MCF 10A (cell line): Measurements from ENCODE around the gene NXPH1. TPM values are rescaled to one million over a fixed set of nuclear protein-coding genes. Genes with fewer than 3 reads are reported as not detected.

Source experiments
- Bru-seq: library from RNA; stranded (reverse); fragments of 400-500 nt; gene quantifications from one replicate; lab custom pipeline; 2021; lab: Mats Ljungman, UMichigan
- BruChase-seq, 2 experiments: library from RNA; stranded (reverse); fragments of 400-500 nt; gene quantifications; one replicate each; lab custom pipeline; 2021; lab: Mats Ljungman, UMichigan
- BruUV-seq: library from RNA; stranded (reverse); fragments of 400-500 nt; replicated peaks from 2 replicates; lab custom pipeline; 2021; lab: Mats Ljungman, UMichigan
- CTCF ChIA-PET: fragments of 300-600 bp; sonication (Branson Sonifier 250); formaldehyde crosslinking; extraction: SDS; loops from one replicate; lab custom pipeline; 2021; ENCODE audit warnings: antibody characterized with exemption, inconsistent platforms; lab: Yijun Ruan, JAX
- POLR2A ChIA-PET: fragments of 300-600, 350-650 bp; sonication (Branson Sonifier 250); formaldehyde crosslinking; extraction: SDS; loops from one replicate; lab custom pipeline; 2020; ENCODE audit warnings: antibody characterized with exemption, inconsistent platforms; lab: Yijun Ruan, JAX
- DNase-seq: peaks from one replicate; pipeline ENCODE4 v3.0.0-alpha.2; 2018; ENCODE audit not compliant: unreplicated experiment
- H3K27ac Mint-ChIP-seq: one replicate; pipeline ENCODE4 v1.8.0; 2022; ENCODE audit warnings: mild to moderate bottlenecking, low read depth, mixed read lengths; ENCODE audit not compliant: unreplicated experiment
- H3K27me3 Mint-ChIP-seq: one replicate; pipeline ENCODE4 v1.8.0; 2022; ENCODE audit warnings: mixed read lengths; ENCODE audit not compliant: insufficient read depth, unreplicated experiment
- H3K36me3 Mint-ChIP-seq: one replicate; pipeline ENCODE4 v1.8.0; 2022; ENCODE audit warnings: mild to moderate bottlenecking, moderate library complexity, mixed read lengths; ENCODE audit not compliant: insufficient read depth, unreplicated experiment
- H3K4me1 Mint-ChIP-seq: one replicate; pipeline ENCODE4 v1.8.0; 2022; ENCODE audit warnings: mixed read lengths; ENCODE audit not compliant: insufficient read depth, unreplicated experiment
- H3K4me3 Mint-ChIP-seq: one replicate; pipeline ENCODE4 v1.8.0; 2022; ENCODE audit warnings: mild to moderate bottlenecking, moderate library complexity, mixed read lengths; ENCODE audit not compliant: unreplicated experiment
- H3K9me3 Mint-ChIP-seq: one replicate; pipeline ENCODE4 v1.8.0; 2022; ENCODE audit warnings: mixed read lengths; ENCODE audit not compliant: unreplicated experiment
- intact Hi-C: fragments of 100-400 bp; cut with micrococcal nuclease; formaldehyde crosslinking; loops from 2 replicates; pipeline ENCODE4 v1.14.1; 2022
- long read RNA-seq: library from polyadenylated mRNA; stranded (forward); transcript quantifications from one replicate; pipeline ENCODE4 v2.0.0, GENCODE V29; 2022
- total RNA-seq: library from RNA; stranded (reverse); gene quantifications from 2 replicates; pipeline ENCODE4 v1.2.3, GENCODE V29; 2022
- TF ChIP-seq, protein P1 (sequence below): fragments of 200-600 bp; IDR thresholded peaks from one replicate; pipeline ENCODE4 v1.8.0; 2022; ENCODE audit warnings: antibody characterized with exemption, mild to moderate bottlenecking; ENCODE audit not compliant: unreplicated experiment

Gene NXPH1
- total RNA-seq (not detected in 2 replicates), Bru-seq, nascent RNA (percentile 1 among the genes with signal in this experiment), BruChase-seq, experiment 1, labeled RNA remaining after a 6-hour chase (percentile 6 among the genes with signal in this experiment), BruChase-seq, experiment 2, labeled RNA remaining after a 2-hour chase (percentile 3 among the genes with signal in this experiment)
- long read RNA-seq, result 0 reads

DNA sequence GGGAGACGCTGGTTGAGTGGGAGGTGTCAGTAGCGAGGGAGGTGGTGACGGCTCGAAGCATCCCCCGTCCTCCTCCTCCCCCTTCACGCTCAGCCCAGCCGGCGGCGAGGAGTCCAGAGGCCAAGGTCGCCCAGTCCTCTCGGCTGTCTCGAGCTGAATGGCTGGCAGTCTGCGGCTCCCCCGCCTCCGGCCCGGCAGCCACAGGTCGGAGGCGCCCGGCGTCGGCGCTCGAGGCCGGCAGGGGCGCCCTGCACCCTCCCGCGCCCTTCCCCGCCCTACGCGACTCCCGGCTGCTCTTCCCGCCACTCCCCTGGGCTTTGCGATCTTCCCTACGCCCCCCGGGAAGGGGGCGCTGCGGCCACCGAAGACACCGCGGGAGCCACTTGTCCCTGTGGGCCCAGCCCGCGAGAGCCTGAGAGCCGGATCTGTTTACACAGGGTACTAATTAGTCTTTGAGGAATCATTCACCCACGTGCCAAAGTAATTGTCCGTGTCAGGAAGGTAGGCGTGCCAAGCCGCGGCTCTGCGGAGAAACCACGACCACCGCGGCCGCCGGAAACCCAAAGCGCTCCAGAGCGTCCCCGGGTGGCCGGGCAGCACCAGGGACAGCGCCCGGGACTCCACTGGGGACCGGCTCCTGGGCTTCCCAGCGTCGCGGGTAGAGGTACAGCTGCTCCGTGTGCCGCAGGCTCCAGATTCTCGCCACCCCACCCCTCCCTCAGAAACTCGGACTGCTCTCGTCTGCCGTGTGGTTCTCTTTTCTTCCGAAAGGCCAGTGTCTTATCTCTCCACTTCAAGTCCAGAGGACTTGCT lies at the start of gene NXPH1:
Gene NXPH1, plus strand, starts transcription at position 133 of the 813 bp plus-strand sequence.
- intact Hi-C loops, result loop anchor here (10.0 kb wide), 1 partner anchor 391 kb away; no protein-coding TSS in a partner anchor
- BruUV-seq, result no TSS peak
- H3K9me3 Mint-ChIP-seq, result peaks cover 8% of the 10 kb centered on the region

DNA sequence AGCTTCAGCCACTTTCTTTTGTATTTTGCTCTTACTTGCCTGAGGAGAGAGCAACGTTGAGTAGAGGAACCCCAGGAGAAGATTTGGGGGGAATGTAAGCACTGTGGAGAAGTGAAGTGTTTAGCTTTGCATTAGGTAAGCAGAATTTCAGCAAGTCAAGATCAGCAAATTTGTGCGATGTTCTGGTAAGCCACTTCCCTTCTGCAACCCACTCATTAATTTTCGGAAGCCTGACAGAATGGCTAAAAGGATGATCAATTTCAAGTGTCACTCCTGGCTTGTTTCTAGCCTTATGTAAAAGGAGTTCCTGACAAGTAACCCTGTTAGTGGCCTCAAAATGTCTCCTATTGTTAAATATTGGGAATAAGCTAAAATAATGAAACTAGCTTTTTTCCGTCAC lies 48.5 kb upstream of the NXPH1 start:
- H3K27ac Mint-ChIP-seq, result no peak overlapping the region
- DNase-seq, result no peak
- TF ChIP-seq, protein P1, sequence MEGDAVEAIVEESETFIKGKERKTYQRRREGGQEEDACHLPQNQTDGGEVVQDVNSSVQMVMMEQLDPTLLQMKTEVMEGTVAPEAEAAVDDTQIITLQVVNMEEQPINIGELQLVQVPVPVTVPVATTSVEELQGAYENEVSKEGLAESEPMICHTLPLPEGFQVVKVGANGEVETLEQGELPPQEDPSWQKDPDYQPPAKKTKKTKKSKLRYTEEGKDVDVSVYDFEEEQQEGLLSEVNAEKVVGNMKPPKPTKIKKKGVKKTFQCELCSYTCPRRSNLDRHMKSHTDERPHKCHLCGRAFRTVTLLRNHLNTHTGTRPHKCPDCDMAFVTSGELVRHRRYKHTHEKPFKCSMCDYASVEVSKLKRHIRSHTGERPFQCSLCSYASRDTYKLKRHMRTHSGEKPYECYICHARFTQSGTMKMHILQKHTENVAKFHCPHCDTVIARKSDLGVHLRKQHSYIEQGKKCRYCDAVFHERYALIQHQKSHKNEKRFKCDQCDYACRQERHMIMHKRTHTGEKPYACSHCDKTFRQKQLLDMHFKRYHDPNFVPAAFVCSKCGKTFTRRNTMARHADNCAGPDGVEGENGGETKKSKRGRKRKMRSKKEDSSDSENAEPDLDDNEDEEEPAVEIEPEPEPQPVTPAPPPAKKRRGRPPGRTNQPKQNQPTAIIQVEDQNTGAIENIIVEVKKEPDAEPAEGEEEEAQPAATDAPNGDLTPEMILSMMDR, result no peak
- intact Hi-C loops, result no loop called here
- H3K9me3 Mint-ChIP-seq, result no peaks in the 10 kb centered on the region
- H3K27me3 Mint-ChIP-seq, result peaks cover 37% of the 10 kb centered on the region
- peaks cover 4% of the 10 kb centered on the region for H3K4me1 Mint-ChIP-seq
- CTCF ChIA-PET, result interaction anchor here (0.7 kb wide), 1 partner anchor 132 kb away, joined by 4 read pairs; no protein-coding TSS in a partner anchor
- POLR2A ChIA-PET, result no interaction called here
- no peaks in the 10 kb centered on the region for H3K36me3 Mint-ChIP-seq
- H3K4me3 Mint-ChIP-seq, result no peak overlapping the region
- no TSS peak for BruUV-seq

More for the DNA sequence above, at the start of gene NXPH1:
- H3K27ac Mint-ChIP-seq, result no peak within 1 kb of the TSS
- peaks cover 69% of the 10 kb centered on the region for H3K27me3 Mint-ChIP-seq
- ChIA-PET CTCF (interaction anchor here (0.7 kb wide), 1 partner anchor 289 kb away, joined by 3 read pairs; no protein-coding TSS in a partner anchor), POLR2A (no interaction called here)
- no peaks in the 10 kb centered on the region for H3K36me3 Mint-ChIP-seq
- TF ChIP-seq, protein P1, result no peak
- no peak within 1 kb of the TSS for H3K4me3 Mint-ChIP-seq
- H3K4me1 Mint-ChIP-seq, result peaks cover 5% of the 10 kb centered on the region
- DNase-seq, result no peak

DNA sequence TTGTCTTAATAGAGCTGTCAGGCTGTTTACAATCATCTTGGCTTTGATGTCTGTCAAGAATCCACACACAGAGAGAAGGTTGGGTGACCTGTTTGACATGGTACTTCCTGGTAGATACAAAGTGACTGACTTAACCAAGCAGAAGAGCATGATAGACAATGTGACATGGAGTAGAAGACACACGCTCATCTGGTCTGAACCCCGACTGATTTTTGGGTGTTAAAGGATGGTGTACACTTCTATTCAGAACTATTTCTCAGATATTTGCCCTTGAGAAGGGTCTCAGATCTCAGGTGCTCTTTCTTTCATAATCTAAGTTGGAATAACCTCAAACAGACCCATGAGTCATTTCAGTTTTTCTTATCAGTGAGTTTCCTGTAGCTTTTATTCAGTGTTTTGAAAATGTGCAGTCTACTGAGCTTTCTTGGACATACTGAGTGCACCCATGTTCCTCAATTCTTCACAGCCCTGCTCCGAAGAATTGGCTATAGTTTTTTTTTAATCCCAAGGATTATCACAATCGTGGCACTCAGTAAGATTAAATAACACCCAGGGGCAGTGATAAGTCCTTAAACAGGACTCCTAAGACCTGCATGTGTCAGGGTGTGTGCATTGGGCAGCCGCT lies 46.4 kb upstream of the NXPH1 start:
- ChIA-PET POLR2A (no interaction called here), CTCF (interaction anchor here (0.6 to 0.7 kb wide), 4 partner anchors 13 to 552 kb away, joined by 3 to 4 read pairs (median 3); no protein-coding TSS in a partner anchor)
- Mint-ChIP-seq H3K27ac (no peak overlapping the region), H3K27me3 (peaks cover 59% of the 10 kb centered on the region), H3K4me1 (peaks cover 8% of the 10 kb centered on the region), H3K9me3 (no peaks in the 10 kb centered on the region), H3K4me3 (no peak overlapping the region), H3K36me3 (no peaks in the 10 kb centered on the region)
- no peak for DNase-seq
- no TSS peak for BruUV-seq
- intact Hi-C loops, result no loop called here
- TF ChIP-seq, protein P1, result no peak
